ENCODE results near the gene HMCN2.
"Not testable (repeated sequence)": the region's sequence is repeated elsewhere in the genome, so short reads cannot be mapped to it uniquely, and the experiment has no call there.

HMCN2 gene

DNA sequence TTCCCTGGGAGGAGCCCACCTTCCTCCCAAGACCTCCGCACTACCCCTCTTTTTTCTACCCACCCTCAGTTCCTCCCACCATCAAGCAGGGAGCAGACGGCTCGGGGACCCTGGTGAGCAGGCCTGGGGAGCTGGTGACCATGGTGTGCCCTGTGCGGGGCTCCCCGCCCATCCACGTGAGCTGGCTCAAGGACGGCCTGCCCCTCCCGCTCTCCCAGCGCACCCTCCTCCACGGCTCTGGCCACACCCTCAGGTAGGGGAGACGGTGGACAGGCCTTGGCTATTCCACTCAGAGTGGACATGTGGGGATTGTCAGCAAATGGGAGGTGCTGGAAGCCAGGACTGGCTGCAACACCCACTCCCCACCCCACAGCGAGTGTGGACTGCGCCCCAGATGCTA, 126.3 kb downstream of the HMCN2 start:
- no peak for DNase-seq (ENCODE audit: low read depth)

DNA sequence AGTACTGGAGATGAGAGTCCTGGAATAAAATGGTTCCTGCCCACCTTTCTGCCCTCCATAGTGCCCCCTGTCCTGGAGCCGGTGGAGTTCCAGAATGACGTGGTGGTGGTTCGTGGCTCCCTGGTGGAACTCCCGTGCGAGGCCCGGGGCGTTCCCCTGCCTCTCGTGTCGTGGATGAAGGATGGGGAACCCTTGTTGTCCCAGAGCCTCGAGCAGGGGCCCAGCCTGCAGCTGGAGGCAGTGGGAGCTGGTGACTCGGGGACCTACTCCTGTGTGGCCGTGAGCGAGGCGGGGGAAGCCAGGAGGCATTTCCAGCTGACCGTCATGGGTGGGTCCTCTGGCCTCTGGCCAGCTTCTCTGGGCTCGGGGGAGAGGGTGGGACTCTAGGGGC, 128.1 kb downstream of the HMCN2 start:
- DNase-seq (ENCODE audit: low read depth) = no peak

DNA sequence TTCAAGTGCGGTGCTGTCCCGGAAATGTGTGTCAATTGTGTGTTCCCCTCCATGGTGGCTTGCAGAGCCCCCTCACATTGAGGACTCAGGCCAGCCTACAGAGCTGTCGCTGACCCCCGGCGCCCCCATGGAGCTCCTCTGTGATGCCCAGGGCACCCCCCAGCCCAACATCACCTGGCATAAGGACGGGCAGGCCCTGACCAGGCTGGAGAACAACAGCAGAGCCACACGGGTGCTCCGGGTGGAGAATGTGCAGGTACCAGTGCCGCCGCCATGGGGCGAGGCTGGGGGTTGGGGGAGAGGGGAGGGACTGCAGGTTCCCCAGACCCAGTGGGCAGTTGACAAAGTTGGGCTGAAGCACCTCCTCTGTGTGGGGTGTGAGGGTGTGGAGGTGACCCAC, 128.8 kb downstream of the HMCN2 start:
- DNase-seq (ENCODE audit: low read depth) = no peak

DNA sequence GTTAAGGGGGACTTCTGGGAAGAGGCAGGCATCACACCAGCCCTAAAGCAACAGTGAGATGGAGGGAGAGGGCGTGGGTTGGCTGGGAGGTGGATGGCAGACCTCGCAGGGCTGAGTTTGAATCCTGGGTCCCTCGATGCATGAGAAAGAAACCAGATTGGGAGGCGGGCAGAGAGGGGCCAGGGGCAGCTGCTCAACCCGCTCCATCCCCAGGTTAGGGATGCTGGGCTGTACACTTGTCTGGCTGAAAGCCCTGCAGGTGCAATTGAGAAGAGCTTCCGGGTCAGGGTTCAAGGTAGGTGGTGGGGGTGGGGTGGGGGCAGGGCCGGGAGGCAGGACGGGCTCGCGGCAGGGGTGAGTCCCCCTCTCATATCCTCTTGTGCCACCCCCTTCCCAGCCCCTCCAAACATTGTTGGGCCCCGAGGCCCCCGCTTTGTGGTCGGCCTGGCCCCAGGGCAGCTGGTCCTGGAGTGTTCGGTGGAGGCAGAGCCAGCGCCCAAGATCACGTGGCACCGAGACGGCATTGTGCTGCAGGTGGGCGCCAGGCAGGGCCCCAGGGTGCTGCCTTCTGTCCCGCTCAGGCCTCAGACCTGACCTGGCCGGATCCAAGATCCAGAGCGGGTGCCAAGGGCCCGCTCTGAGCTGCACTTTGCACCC, 129.4 kb downstream of the HMCN2 start:
- no peak for DNase-seq (ENCODE audit: low read depth)

DNA sequence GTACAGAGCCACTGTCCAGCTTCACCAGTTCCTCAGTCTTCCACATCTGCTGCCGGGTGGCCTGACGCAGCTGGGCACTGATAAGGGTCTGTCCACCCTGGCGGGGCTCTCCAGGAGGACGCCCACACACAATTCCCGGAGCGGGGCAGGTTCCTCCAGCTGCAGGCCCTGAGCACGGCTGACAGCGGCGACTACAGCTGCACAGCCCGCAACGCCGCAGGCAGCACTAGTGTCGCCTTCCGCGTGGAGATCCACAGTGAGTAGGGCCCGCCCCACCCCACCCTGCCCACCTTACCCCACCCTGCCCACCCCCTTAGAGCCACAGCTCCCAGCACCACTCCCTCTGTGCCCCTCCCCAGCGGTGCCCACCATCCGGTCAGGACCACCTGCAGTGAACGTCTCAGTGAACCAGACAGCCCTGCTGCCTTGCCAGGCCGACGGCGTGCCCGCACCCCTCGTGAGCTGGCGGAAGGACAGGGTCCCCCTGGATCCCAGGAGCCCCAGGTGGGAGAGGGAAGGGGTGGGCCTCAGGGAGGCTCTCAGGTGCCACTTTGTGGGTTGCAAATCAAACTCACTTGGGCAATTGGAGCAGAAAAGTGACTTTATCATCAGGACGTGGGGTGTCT, 130.4 kb downstream of the HMCN2 start:
- no peak for DNase-seq (ENCODE audit: low read depth)

DNA sequence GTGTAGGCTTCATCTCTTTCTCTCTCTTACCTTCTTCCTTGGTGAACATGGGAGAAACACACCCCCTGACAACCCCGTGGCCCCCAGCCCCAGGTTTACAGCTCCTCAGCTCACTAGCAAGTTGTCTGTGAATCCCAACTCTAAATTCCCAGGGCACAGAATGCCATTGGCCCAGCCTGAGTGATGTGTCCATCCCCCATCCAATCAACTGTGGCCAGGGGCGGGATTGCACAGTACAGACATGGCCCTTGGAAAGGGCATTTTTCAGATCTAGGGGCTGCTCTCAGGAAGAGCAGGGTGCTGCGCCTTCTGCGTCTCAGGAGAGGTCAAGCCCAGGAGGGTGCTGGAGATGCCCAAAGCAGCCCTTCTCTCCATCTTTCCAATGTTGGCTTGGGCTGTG, 131.0 kb downstream of the HMCN2 start:
- no peak for DNase-seq (ENCODE audit: low read depth)

DNA sequence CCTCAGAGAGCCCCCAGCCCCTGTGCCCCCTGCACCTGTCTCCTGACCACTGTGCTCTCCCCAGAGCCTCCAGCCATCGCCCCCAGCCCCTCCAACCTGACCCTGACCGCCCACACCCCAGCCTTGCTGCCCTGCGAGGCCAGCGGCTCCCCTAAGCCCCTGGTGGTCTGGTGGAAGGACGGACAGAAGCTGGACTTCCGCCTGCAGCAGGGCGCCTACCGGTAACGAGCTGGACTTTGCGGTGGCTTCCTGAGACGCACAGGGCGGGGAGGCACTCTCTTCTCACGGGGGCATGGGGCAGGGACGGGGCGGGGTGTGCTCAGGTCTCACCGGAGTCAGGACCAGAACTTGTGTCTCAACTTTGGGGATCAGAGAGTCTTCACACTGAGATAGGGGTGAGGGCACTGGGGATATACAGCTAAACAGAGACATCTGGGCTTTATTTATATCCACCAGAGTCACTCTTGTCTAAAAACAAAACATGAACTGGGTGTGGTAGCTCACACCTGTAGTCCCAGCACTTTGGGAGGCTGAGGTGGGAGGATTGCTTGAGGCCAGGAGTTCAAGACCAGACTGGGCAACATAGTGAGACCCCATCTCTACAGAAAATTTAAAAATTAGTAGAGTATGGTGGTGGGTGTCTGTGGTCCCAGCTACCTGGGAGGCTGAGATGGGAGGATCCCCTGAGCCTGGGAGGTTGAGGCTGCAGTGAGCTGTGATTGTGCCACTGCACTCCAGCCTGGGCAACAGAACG, 133.1 kb downstream of the HMCN2 start:
- DNase-seq (ENCODE audit: low read depth) = no peak

DNA sequence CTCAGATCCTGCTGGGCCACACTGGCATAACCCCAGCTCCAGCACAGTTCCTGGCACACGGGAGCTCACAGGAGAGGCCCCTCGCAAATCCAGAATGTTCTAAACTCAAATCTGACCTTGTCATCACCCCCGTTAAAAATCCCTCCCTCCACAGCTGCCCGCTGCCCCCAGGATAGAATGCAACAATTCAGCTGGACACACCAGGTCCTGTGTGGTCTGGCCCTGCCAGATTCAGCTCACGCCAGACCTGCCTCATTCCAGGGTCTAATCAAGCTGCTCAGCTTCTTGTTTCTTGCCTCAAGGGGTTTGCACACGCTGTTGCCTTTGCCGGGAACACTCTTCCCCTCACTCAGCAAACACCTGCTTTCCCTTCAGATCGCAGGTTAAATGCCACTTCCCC, 134.2 kb downstream of the HMCN2 start:
- DNase-seq (ENCODE audit: low read depth) = no peak

DNA sequence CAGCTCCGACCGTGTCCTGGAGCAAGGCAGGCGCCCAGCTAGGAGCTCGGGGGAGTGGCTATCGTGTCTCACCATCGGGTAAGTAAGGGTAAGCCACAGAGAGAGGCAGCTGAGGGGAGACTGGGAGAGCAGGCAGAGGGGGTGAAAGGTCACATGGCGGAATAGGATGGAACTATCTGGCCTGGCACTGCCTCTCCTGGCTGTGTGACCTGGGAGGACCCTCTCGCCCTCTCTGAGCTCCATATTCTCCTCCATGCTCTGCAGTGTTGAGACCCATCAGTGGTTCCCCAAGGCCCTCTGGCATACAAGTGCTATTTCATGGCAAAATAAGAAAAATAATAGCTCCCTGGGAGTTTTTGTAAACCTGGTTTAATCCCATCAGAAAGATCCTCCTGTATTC, 135.3 kb downstream of the HMCN2 start:
- DNase-seq (ENCODE audit: low read depth) = no peak

DNA sequence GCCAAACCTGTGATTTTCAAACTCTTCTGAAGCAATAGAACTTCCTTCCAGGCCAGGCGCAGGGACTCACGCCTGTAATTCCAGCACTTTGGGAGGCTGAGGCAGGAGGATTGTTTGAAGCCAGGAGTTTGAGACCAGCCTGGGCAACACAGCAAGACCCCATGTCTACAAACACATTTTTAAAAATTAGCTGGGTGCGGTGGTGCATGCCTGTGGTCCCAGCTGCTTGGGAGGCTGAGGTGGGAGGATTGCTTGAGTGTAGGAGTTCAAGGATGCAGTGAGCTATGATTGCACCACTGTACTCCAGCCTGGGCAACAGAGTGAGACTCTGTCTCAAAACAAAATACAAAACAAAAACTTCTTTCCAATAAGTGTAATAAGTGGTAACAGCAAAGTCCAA, 136.2 kb downstream of the HMCN2 start:
- not testable (repeated sequence) for DNase-seq (ENCODE audit: low read depth)

DNA sequence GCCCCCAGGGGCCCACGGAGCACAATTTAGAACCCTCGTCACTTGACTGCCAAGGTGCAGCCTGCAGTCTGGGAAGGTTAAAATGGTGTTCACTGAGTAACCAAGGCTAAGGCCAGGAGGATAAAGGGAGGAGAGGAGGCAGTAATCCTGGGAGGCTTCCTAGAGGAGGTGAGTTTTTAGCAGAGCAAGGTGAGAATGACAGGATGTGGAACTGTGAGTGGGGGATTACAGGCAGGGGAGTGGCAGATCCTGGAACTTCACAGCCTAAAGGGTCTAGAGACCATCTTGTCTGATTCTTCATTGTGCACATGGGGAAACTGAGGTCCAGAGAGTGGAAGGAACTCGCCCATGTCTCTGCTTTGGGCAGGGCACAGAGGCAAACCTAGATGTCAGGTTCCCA, 136.7 kb downstream of the HMCN2 start:
- no peak for DNase-seq (ENCODE audit: low read depth)

DNA sequence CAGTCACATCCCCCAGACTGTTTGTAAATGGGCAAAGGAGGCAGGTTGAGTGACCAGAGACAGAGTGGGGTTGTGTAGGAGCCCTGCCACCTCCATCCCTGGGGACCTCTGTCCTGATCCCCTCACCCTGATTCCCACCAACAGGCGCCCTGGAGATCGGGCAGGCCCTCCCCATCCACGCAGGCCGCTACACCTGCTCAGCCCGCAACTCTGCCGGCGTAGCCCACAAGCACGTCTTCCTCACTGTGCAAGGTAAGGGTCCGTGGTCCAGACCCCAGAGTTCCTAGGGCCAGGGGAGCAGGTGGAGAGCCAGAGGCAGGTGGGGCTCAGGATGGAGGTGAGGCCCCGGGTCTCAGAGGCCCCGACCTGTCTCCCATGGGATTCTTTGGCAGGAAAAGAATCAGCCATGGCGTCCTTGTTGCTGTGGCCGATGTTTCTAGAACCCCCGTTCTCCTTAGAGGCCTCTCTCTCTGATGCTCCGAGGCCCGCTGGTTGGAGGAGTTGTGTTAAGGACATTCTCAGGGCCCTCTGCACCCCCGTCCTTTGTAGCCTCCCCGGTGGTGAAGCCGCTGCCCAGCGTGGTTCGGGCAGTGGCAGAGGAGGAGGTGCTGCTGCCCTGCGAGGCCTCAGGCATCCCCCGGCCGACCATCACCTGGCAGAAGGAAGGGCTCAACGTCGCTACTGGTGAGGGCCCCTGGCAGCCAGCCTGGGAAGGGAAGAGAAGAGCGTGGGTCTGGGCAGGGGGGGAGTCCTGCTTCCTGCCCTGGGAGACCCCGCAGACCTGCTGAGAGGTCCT, 137.3 kb downstream of the HMCN2 start:
- DNase-seq (ENCODE audit: low read depth) = no peak

DNA sequence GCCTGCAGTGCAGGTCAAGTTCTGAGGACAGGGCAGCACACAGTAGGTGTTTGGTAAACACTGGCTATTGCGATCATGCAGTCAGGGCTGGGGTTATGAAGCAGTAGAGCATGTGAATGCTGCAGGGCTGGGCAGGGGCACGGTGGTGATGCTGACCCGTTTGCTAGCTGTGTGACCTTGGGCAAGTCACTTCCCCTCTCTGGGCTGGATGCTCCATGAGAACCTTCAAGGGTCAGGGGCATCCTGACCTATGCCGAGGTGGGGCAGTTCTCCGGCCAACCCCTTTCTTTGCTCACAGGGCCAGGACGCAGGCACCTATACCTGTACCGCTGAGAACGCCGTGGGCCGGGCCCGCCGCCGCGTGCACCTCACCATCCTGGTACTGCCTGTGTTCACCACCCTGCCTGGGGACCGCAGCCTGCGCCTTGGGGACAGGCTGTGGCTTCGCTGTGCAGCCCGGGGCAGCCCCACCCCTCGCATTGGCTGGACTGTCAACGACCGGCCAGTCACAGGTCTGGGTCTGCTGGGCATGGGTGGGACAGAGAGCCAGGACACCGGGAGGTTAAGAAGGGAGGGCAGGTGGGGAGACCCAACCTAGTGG, 140.2 kb downstream of the HMCN2 start:
- no peak for DNase-seq (ENCODE audit: low read depth)

DNA sequence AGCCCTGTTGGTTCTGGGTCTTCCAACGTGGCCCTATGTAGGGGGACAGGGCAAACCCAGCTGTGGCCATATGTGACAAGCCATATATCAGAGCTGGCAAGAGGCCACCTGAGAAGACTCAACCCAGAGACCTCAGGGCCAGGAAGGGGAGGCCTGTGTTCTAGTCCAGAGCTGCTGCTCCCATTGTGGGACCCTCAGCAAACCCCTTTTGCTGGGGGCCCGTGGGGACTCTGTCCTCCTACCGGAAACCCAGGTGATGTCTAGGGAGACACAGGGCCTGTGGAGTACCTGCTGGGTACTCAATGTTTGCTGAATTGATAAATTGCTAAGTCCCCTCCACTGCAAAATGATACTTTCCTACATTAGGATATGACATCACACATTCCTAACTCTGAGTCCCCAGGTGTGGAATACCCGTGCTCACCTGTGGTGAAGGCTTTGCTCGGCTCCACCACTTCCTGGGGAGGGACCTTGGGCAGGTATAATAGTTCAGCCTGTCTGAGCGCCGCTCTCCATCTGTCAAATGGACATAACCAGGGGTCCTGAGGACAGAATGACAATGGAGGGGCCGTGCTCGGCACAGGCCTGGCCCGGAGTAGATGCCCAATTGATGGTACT, 140.8 kb downstream of the HMCN2 start:
- no peak for DNase-seq (ENCODE audit: low read depth)

DNA sequence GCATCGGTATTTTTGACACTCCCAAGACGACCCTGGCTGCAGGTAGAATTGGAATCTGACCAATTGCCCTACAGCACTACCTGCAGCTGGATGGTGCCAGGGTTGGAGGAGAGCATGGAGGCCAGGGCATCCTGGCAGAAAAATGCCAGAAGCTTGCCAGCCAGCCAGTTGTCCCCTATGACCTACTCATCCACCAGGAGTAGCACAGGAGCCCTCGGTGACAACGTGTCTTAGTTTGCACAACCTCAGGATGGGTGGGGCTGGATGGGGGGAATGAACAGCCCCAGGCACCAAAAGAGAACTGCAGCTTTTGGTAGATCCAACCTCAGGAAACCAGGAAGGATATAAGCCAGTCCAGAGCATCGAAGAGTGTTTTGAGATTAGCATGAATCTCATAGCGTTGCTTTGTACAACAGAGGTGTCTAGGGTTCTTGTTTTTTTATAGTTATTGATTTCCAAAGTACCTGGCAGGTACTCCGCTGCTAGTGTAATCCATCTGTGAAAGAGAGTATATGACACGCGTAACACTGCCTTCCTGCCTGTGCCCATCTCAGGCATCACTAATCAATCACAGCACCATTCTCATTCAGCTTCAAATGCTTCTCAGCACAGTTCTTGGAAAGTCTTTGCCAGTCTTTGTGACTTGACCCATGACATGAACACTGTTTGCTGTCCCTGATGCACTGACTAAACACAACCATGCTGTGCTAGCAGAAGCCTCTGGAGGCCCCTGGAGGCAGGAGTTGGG, 142.5 kb downstream of the HMCN2 start:
- no peak for DNase-seq (ENCODE audit: low read depth)

DNA sequence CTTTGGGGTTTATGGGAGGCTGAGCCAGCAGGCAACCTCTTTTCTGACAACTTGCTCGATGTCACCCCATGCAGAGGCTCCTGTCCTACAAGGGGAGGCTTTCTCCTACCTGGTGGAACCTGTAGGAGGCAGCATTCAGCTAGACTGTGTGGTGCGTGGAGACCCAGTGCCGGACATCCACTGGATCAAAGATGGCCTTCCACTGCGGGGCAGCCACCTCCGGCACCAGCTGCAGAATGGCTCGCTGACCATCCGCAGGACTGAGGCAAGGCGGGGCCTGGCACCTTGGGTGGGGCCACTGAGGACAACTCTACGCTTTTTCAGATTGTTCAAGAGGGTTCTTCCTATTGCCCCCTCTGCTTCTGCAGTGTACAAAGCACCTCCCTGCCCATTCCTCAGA, 143.1 kb downstream of the HMCN2 start:
- no peak for DNase-seq (ENCODE audit: low read depth)

DNA sequence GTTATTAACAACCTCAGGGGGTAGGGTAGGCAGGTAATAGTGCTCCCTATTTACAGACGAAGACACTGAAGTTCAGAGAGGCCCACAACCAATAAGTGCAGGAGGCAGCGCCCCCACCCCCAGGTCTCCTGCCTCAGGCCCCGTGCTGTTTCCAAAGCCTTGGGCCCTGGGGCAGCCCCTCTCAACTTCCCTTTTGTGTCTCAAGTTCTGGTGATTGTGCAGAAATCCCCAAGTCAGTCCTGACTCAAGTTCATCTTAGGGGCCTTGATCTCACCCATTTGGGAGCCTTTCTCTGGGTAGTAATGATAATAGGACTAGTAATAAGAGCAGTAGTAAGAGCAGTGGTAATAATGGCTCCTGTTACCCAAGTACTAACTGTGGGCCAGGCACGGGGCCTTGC, 143.7 kb downstream of the HMCN2 start:
- DNase-seq (ENCODE audit: low read depth) = no peak

DNA sequence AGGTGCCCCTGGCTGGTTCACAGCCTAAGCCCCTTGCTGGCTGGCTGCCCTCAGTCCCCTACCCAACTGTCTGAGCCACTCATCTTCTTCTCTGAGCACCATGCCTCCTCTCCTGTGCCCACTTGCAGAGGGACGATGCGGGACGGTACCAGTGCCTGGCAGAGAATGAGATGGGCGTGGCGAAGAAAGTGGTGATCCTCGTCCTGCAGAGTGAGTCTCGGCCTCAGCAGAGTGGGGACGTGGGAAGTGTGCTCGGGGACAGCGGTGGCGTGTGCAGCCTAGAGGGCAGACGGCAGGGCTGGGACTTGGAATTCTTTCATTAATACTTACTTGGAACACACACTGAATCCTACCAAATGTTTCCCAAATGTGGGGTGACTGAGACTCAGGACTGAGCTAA, 144.9 kb downstream of the HMCN2 start:
- DNase-seq (ENCODE audit: low read depth) = no peak

DNA sequence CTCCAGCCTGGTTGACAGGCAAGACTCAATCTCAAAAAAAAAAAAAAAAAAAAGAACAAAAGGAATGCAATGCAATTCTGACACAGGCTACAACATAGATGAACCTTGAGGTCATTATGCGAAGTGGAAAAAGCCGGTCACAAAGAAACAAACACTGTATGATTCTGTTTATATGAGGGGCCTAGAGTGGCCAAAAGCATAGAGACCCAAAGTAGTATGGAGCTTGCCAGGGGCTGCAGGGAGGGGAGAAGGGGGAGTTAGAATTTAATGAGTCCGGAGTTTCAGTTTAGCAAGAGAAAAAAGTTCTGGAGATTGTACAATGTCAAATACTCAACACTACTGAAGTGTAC, 146.0 kb downstream of the HMCN2 start:
- no peak for DNase-seq (ENCODE audit: low read depth)

DNA sequence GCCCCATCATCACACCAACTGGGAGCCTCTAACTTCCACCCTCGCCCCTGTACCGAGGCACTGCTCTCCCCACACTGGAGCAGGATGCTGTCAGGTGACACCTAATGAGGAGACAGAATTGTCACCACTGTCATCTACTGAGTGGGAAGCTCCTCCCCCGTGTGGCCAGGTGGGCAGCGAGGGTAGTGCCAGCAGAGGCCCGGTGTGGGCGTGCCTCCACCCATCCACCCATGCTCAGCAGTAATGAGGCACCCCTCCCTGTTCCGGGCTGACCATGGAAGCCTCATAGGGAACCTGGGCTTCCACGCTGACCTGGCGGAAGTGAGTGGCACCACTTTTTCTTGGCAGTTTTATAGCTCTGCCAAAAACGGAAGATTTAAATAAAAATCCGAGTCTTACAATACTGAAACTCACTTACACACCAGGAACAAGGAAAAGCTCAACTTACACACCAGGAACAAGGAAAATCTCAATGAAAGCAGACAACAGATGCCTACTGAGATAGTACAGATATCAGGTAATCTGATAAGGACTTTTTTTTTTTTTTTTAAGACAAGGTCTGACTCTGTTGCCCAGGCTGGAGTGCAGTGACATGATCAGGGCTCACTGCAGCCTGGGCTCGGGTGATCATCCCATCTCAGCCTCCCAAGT, 148.6 kb downstream of the HMCN2 start:
- DNase-seq (ENCODE audit: low read depth) = no peak

All from EH (cell line).